Measurements from ENCODE around the gene AGTRAP. TPM values are rescaled to one million over a fixed set of nuclear protein-coding genes. Genes with fewer than 3 reads are reported as not detected.

The AGTRAP gene
- total and polyA plus RNA-seq, 9 of the 15 experiments (the other 6 are each of a cell fraction or from before 2014, with no cell fraction given), result 26.8 to 105 (median 57.5) TPM

GRCh38 chr1:11728126-11728806 is 7.7 kb upstream of the AGTRAP start:
- Histone ChIP-seq H3K9me3 (replicated peaks; ENCODE audit: control insufficient read depth, insufficient read depth, low read depth, low read length) (no peaks in the 10 kb centered on the region), H3K9me1 (ENCODE audit: control insufficient read depth, insufficient read depth, low read length) (peaks cover 5% of the 10 kb centered on the region), H3K79me2 (ENCODE audit: control insufficient read depth, insufficient read depth, low read length) (no peaks in the 10 kb centered on the region), H3K9ac (ENCODE audit: insufficient read depth in 1 of 2, low read depth in 2 of 2, low read length in 2 of 2) (peak overlapping the region in 1 of 2 experiments; percentile 24; a peak in 1 of 4 replicates), H3K4me1 (replicated peaks in 1 of 2; ENCODE audit: control insufficient read depth in 2 of 2, insufficient read depth in 2 of 2, low read length in 2 of 2) (peaks cover 27 to 39% of the 10 kb centered on the region in 2 experiments), H2AFZ (ENCODE audit: low read depth, low read length) (no peak overlapping the region), H4K20me1 (replicated peaks; ENCODE audit: control insufficient read depth, insufficient read depth, low read length) (no peaks in the 10 kb centered on the region), H3K4me3 (no peak overlapping the region), H3K27ac (ENCODE audit: extremely low read depth, low read depth, low read length) (no peak overlapping the region), H3K4me2 (ENCODE audit: insufficient read depth, low read length) (no peak overlapping the region), H3K27me3 (ENCODE audit: control insufficient read depth in 2 of 2, insufficient read depth in 2 of 2, low read length in 2 of 2) (no peaks in the 10 kb centered on the region), H3K36me3 (ENCODE audit: control insufficient read depth, insufficient read depth, low read length) (no peaks in the 10 kb centered on the region)
- FAIRE-seq (no peak), DNase-seq (ENCODE audit: extremely low read depth in 1 of 4, low spot score in 3 of 4) (no peak), ATAC-seq (no peak)
- WGBS (ENCODE audit: insufficient coverage, low coverage, missing lambda C conversion rate), result 88% methylated on average over 4 of the region's 4 CpGs
- POLR2A ChIA-PET, result no interaction called here
- CTCF ChIA-PET (ENCODE audit: low intra/inter-chr PET ratio), result no interaction called here
- in situ Hi-C loops (cut with MboI), result no loop called here
- intact Hi-C loops (cut with micrococcal nuclease), result loop anchor here (10.0 kb wide), 1 partner anchor 693 kb away; no protein-coding TSS in a partner anchor
- BruUV-seq (replicated peaks), result no TSS peak
- peak; percentile 32 for TF ChIP-seq RBM25 (IDR thresholded peaks at IDR 0.05; ENCODE audit: low read depth, low read length, severe bottlenecking)
- TF ChIP-seq NRF1 (conservative IDR thresholded peaks at IDR 0.05 in 1 of 2, IDR thresholded peaks at IDR 0.05 in 1 of 2), result no peak
- TF ChIP-seq ZNF134 (CRISPR knock-in tag; conservative IDR thresholded peaks at IDR 0.05), result peak; percentile 98

- in situ Hi-C loops (cut with MboI) (no loop called here), intact Hi-C loops (cut with micrococcal nuclease) (loop anchor here (10.0 kb wide), 1 partner anchor 694 kb away; no protein-coding TSS in a partner anchor)
- ChIA-PET CTCF (ENCODE audit: low intra/inter-chr PET ratio) (no interaction called here), POLR2A (no interaction called here)
- H3K9me3 ChIP-seq (replicated peaks; ENCODE audit: control insufficient read depth, insufficient read depth, low read depth, low read length), result no peaks in the 10 kb centered on the region
- H3K27me3 ChIP-seq (ENCODE audit: control insufficient read depth in 2 of 2, insufficient read depth in 2 of 2, low read length in 2 of 2), result no peaks in the 10 kb centered on the region
- ATAC-seq (no peak), DNase-seq (ENCODE audit: extremely low read depth in 1 of 4, low spot score in 3 of 4) (no peak), FAIRE-seq (no peak)
- H3K27ac ChIP-seq (ENCODE audit: extremely low read depth, low read depth, low read length), result peak overlapping the region; percentile 78; the same call in 2 of the 3 replicates
- H3K4me1 ChIP-seq (replicated peaks in 1 of 2; ENCODE audit: control insufficient read depth in 2 of 2, insufficient read depth in 2 of 2, low read length in 2 of 2), result peaks cover 27 to 39% of the 10 kb centered on the region in 2 experiments
- peak overlapping the region; percentile 42 to 87; a peak in 3 of 4 replicates for H3K9ac ChIP-seq (ENCODE audit: insufficient read depth in 1 of 2, low read depth in 2 of 2, low read length in 2 of 2)
- BruUV-seq (replicated peaks), result no TSS peak
- H3K9me1 ChIP-seq (ENCODE audit: control insufficient read depth, insufficient read depth, low read length), result peaks cover 5% of the 10 kb centered on the region
- WGBS (ENCODE audit: insufficient coverage, low coverage, missing lambda C conversion rate), result 78% methylated on average over 11 of the region's 11 CpGs
- peak overlapping the region; percentile 99 for H2AFZ ChIP-seq (ENCODE audit: low read depth, low read length)
- H4K20me1 ChIP-seq (replicated peaks; ENCODE audit: control insufficient read depth, insufficient read depth, low read length), result no peaks in the 10 kb centered on the region
- peak overlapping the region; percentile 53; the same call in 1 of the 2 replicates for H3K4me2 ChIP-seq (ENCODE audit: insufficient read depth, low read length)
- no peaks in the 10 kb centered on the region for H3K36me3 ChIP-seq (ENCODE audit: control insufficient read depth, insufficient read depth, low read length)
- no peak overlapping the region for H3K4me3 ChIP-seq
- no peaks in the 10 kb centered on the region for H3K79me2 ChIP-seq (ENCODE audit: control insufficient read depth, insufficient read depth, low read length)
- TF ChIP-seq DIDO1 (tag; IDR thresholded peaks at IDR 0.05; ENCODE audit: low read depth) (no peak), SMARCB1 (IDR thresholded peaks at IDR 0.05; ENCODE audit: insufficient read length, low read depth) (no peak), FOXJ3 (CRISPR knock-in tag; IDR thresholded peaks at IDR 0.05) (no peak), ZNF347 (CRISPR knock-in tag; IDR thresholded peaks at IDR 0.05; ENCODE audit: low read depth) (no peak), ZNF395 (CRISPR knock-in tag; IDR thresholded peaks at IDR 0.05) (peak; percentile 40), JUN (IDR thresholded peaks at IDR 0.05; ENCODE audit: borderline replicate concordance, low read depth, low read length) (no peak), JUN (CRISPR knock-in tag; IDR thresholded peaks at IDR 0.05; ENCODE audit: borderline replicate concordance) (no peak), BRD4 (IDR thresholded peaks at IDR 0.05) (0 out of 2 replicates have a peak, but pooled peaks have one; percentile 0), YY1 (IDR thresholded peaks at IDR 0.05; ENCODE audit: borderline replicate concordance in 1 of 3, control insufficient read depth in 1 of 3, extremely low read depth in 1 of 3, insufficient read depth in 3 of 3, insufficient read length in 1 of 3, insufficient replicate concordance in 2 of 3, low read depth in 1 of 3, low read length in 2 of 3) (peak in 1 of 3 experiments; percentile 6), ZC3H4 (CRISPR knock-in tag; IDR thresholded peaks at IDR 0.05; ENCODE audit: borderline replicate concordance) (0 out of 2 replicates have a peak, but pooled peaks have one; percentile 48), ZNF175 (CRISPR knock-in tag; IDR thresholded peaks at IDR 0.05; ENCODE audit: low read depth) (0 out of 2 replicates have a peak, but pooled peaks have one; percentile 47)
Observed at GRCh38 chr1:11729155-11729497, 6.8 kb upstream of the AGTRAP start.
